GM12878 (cell line): ENCODE data around the gene CLBA1. TPM values are rescaled to one million over a fixed set of nuclear protein-coding genes. Genes with fewer than 3 reads are reported as not detected.

ENCODE experiments used
- BACH1 ChIP-seq: fragments of 450-650 bp; IDR thresholded peaks from 2 replicates; pipeline ENCODE4 v1.6.1; 2017; ENCODE audit warnings: mild to moderate bottlenecking, borderline replicate concordance
- BCLAF1 ChIP-seq: fragments of 450-650 bp; IDR thresholded peaks from 2 replicates; pipeline ENCODE4 v1.6.1; 2017; ENCODE audit warnings: antibody characterized with exemption, mild to moderate bottlenecking, moderate library complexity
- CBX3 ChIP-seq: fragments of 200-600 bp; sonication (generic); IDR thresholded peaks from 2 replicates; pipeline ENCODE4 v1.6.1; 2016; ENCODE audit warnings: low read depth, borderline replicate concordance
- CHD2 ChIP-seq: IDR thresholded peaks from 2 replicates; pipeline ENCODE4 v1.6.1; 2011; ENCODE audit warnings: low read depth, low read length, improper control_type of control experiment, borderline replicate concordance
- CHD4 ChIP-seq: fragments of 200-600 bp; sonication (generic); IDR thresholded peaks from 2 replicates; pipeline ENCODE4 v1.6.1; 2016; ENCODE audit warnings: mild to moderate bottlenecking
- CREB1 ChIP-seq: IDR thresholded peaks from 2 replicates; pipeline ENCODE4 v1.6.1; 2012; ENCODE audit warnings: low read depth, mild to moderate bottlenecking, inconsistent platforms
- ESRRA ChIP-seq: IDR thresholded peaks from 2 replicates; pipeline ENCODE4 v1.6.1; 2012; ENCODE audit warnings: mild to moderate bottlenecking, low read length, improper control_type of control experiment
- EZH2 ChIP-seq: IDR thresholded peaks from 2 replicates; pipeline ENCODE4 v1.6.1; 2012; ENCODE audit warnings: low read depth, mild to moderate bottlenecking, control low read depth, inconsistent platforms, low read length, borderline replicate concordance; ENCODE audit not compliant: control insufficient read depth
- NFXL1 ChIP-seq: fragments of 450-650 bp; IDR thresholded peaks from 2 replicates; pipeline ENCODE4 v1.6.1; 2017; ENCODE audit warnings: antibody characterized with exemption, mild to moderate bottlenecking, borderline replicate concordance
- NR2F1 ChIP-seq: fragments of 450-650 bp; conservative IDR thresholded peaks from 2 replicates; pipeline ENCODE4 v1.6.1; 2017; ENCODE audit warnings: mild to moderate bottlenecking
- TCF7 ChIP-seq: IDR thresholded peaks from 2 replicates; pipeline ENCODE4 v1.6.1; 2014; ENCODE audit warnings: antibody characterized with exemption, borderline replicate concordance
- ZNF24 ChIP-seq: fragments of 450-650 bp; IDR thresholded peaks from 2 replicates; pipeline ENCODE4 v1.6.1; 2017; ENCODE audit warnings: antibody characterized with exemption, mild to moderate bottlenecking
- ZZZ3 ChIP-seq: IDR thresholded peaks from 2 replicates; pipeline ENCODE4 v1.6.1; 2011; ENCODE audit warnings: low read depth; ENCODE audit not compliant: control insufficient read depth, insufficient read length
- polyA plus RNA-seq, 11 experiments: library from polyadenylated mRNA; depleted of rRNA in 4 of 11; unstranded in 6 of 11; stranded (reverse) in 5 of 11; fragments of >200 nt; fragmentation: Nextera tagmentation in 4 of 11; fragmentation: Illumina TruSeq in 1 of 11; extraction: Ambion mirVana in 4 of 11; extraction: Trizol in 1 of 11; gene quantifications; 1 replicate in 1 of 11; 2 replicates in 10 of 11; pipeline versions ENCODE4 v1.2.1 to v1.2.3, GENCODE V29; 2011 to 2016; ENCODE audit warnings: inconsistent platforms in 2 of 11, missing spikeins in 2 of 11, low read depth in 1 of 11
- total RNA-seq, 4 experiments: library from RNA; depleted of rRNA in 3 of 4; stranded (reverse); fragments of >200 nt in 3 of 4; fragmentation: Illumina TruSeq in 1 of 4; extraction: Trizol in 1 of 4; gene quantifications; 2 replicates each; pipeline versions ENCODE4 v1.2.1 to v1.2.3, GENCODE V29; 2013 to 2021
- TF ChIP-seq, protein P1 (sequence below): fragments of 450-650 bp; formaldehyde crosslinking; IDR thresholded peaks from 2 replicates; pipeline ENCODE4 v1.4.0; 2022; ENCODE audit warnings: mild to moderate bottlenecking, moderate library complexity

CLBA1 gene
- total and polyA plus RNA-seq, 10 of the 15 experiments (the other 5 are each of a cell fraction or from before 2014, with no cell fraction given), result 0.07 to 1.1 (median 0.62) TPM; not detected in 1

- TF ChIP-seq EZH2 (no peak), ESRRA (no peak), BCLAF1 (no peak), ZNF24 (no peak), ZZZ3 (no peak), CHD2 (no peak), CHD4 (no peak), CBX3 (no peak), TCF7 (no peak), BACH1 (no peak), CREB1 (no peak), NR2F1 (no peak), NFXL1 (no peak)
- TF ChIP-seq, protein P1, sequence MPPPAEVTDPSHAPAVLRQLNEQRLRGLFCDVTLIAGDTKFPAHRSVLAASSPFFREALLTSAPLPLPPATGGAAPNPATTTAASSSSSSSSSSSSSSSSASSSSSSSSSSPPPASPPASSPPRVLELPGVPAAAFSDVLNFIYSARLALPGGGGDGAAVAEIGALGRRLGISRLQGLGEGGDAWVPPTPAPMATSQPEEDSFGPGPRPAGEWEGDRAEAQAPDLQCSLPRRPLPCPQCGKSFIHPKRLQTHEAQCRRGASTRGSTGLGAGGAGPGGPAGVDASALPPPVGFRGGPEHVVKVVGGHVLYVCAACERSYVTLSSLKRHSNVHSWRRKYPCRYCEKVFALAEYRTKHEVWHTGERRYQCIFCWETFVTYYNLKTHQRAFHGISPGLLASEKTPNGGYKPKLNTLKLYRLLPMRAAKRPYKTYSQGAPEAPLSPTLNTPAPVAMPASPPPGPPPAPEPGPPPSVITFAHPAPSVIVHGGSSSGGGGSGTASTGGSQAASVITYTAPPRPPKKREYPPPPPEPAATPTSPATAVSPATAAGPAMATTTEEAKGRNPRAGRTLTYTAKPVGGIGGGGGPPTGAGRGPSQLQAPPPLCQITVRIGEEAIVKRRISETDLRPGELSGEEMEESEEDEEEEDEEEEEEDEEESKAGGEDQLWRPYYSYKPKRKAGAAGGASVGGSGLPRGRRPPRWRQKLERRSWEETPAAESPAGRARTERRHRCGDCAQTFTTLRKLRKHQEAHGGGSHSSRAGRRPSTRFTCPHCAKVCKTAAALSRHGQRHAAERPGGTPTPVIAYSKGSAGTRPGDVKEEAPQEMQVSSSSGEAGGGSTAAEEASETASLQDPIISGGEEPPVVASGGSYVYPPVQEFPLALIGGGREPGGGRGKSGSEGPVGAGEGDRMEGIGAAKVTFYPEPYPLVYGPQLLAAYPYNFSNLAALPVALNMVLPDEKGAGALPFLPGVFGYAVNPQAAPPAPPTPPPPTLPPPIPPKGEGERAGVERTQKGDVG (CRISPR knock-in tag), result no peak
Observed at GRCh38 chr14:105010106-105010505, 24.5 kb downstream of the CLBA1 start (continued).
